Stomach (tissue), 4 donors: ENCODE data around the gene ENO3.

Source experiments
- CTCF ChIP-seq, 7 experiments: fragments of 450-650 bp in 4 of 7; fragments of 200-600 bp in 3 of 7; sonication (generic) in 3 of 7; IDR thresholded peaks; one replicate each; pipeline ENCODE4 v1.5.1; 2016 to 2019; ENCODE audit warnings: antibody characterized with exemption in 7 of 7, control low read depth in 2 of 7, mild to moderate bottlenecking in 1 of 7
- POLR2A ChIP-seq, 4 donors: fragments of 450-650 bp; IDR thresholded peaks; one replicate each; pipeline ENCODE4 v1.6.1; 2016; ENCODE audit warnings: antibody characterized with exemption in 4 of 4, control low read depth in 2 of 4, mild to moderate bottlenecking in 1 of 4, moderate library complexity in 1 of 4
- POLR2AphosphoS5 ChIP-seq, 3 donors: sonication (generic); formaldehyde crosslinking; IDR thresholded peaks; one replicate each; pipeline ENCODE4 v1.6.1; 2016; ENCODE audit warnings: antibody characterized with exemption in 3 of 3

DNA sequence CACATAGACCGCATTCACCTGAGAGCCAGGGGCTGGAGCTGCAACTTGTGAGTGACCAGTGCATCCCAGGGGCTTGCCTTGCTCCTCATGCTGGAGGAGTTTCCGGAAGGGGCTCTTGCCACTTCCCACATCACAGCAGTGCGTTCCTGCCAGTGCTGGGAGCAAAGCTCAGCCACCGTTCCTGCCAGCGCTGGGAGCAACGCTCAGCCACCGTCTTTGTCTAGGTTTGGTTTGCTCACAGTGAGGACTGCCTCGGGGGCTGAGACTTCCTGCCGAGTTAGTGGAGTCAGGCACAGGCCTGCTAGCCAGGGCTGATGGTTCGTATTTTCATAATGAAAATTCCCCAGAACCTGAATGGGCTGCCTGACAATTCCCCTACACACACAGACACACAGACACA is 42.6 kb upstream of the ENO3 start:
- TF ChIP-seq CTCF (IDR thresholded peaks at IDR 0.05), result no peak
- TF ChIP-seq POLR2A (IDR thresholded peaks at IDR 0.05), result no peak
- no peak for TF ChIP-seq POLR2AphosphoS5 (IDR thresholded peaks at IDR 0.05)
